ENCODE results near the gene TTLL6.

Gene TTLL6

DNA sequence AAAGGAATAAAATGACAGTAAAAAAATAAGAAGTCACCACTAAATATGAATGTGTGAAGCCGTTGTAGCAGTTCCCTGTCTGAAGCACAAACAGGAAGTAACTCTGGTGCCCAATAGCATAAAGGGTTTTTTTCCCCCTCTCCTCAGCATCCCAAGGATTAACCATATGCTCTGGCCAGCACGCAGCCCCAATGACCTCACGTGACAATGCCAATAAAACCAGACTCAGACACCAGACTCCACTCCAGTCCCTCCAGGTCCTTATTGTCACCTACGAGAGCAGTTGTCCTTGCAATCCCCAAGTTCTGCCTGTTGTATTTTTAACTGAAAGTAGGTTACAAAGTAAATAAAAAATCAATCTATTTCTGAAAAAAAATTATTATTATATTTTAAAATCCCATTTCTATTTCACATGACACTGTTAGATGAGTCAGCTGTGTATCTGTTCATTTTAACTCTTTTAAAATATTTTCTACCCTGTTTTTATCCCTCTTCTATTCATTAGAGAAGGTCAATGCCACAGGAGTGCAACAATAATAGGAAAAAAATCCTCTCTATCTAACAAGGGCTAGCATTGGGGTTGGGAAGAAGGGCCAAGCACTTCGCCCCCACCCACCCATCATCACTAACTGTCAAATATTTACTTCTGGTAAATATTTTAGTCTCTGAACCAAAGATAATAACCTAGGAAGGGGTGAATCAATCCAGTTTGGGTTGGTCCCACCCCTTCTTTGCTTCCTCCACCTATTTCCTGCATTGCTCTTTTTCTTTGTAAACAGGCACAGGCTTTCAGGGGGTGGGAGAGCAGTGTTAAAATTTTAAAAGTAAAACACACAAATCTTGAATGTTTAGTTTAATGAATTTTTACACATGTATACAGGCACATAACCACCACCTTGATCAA lies 101.3 kb downstream of the TTLL6 start:
- no peaks in the 10 kb centered on the region for H3K4me1 ChIP-seq (ENCODE audit: control insufficient read depth in 1 of 2, insufficient read depth in 1 of 2, low read depth in 1 of 2, low read length in 1 of 2)
- no peak overlapping the region for H3K4me3 ChIP-seq (ENCODE audit: low read depth in 1 of 2, low read length in 1 of 2)
- no peaks in the 10 kb centered on the region for H3K36me3 ChIP-seq
- peaks cover 99% of the 10 kb centered on the region for H3K27me3 ChIP-seq
- H3K9me3 ChIP-seq = no peaks in the 10 kb centered on the region
- TF ChIP-seq, protein P1, sequence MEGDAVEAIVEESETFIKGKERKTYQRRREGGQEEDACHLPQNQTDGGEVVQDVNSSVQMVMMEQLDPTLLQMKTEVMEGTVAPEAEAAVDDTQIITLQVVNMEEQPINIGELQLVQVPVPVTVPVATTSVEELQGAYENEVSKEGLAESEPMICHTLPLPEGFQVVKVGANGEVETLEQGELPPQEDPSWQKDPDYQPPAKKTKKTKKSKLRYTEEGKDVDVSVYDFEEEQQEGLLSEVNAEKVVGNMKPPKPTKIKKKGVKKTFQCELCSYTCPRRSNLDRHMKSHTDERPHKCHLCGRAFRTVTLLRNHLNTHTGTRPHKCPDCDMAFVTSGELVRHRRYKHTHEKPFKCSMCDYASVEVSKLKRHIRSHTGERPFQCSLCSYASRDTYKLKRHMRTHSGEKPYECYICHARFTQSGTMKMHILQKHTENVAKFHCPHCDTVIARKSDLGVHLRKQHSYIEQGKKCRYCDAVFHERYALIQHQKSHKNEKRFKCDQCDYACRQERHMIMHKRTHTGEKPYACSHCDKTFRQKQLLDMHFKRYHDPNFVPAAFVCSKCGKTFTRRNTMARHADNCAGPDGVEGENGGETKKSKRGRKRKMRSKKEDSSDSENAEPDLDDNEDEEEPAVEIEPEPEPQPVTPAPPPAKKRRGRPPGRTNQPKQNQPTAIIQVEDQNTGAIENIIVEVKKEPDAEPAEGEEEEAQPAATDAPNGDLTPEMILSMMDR (IDR thresholded peaks at IDR 0.05) = no peak
- H3K27ac ChIP-seq = no peak overlapping the region
